DND-41 (cell line): Measurements from ENCODE around the gene CHERP.

Source experiments
- ATAC-seq: fragments of 200-7000 bp; cut with Tn5 transposase; 3 replicates; pipeline ENCODE4 v1.9.1; 2021; ENCODE audit warnings: low read depth; ENCODE audit not compliant: insufficient read depth
- DNase-seq: peaks from one replicate; pipeline ENCODE4 v3.0.0-alpha.2; 2020
- H2AFZ ChIP-seq: 2 replicates; pipeline ENCODE4 v1.6.0; 2012; ENCODE audit warnings: low read depth, low read length
- H3K27ac ChIP-seq: 2 replicates; pipeline ENCODE4 v1.5.1; 2012; ENCODE audit warnings: low read length, inconsistent platforms
- H3K27me3 ChIP-seq: fragments of 200-600 bp; sonication (generic); 2 replicates; pipeline ENCODE4 v1.6.0; 2012; ENCODE audit warnings: low read length, mild to moderate bottlenecking, inconsistent platforms; ENCODE audit not compliant: insufficient read depth, poor library complexity
- H3K36me3 ChIP-seq: 2 replicates; pipeline ENCODE4 v1.5.1; 2012; ENCODE audit warnings: low read length, inconsistent platforms; ENCODE audit not compliant: insufficient read depth
- H3K4me1 ChIP-seq: 2 replicates; pipeline ENCODE4 v1.5.1; 2012; ENCODE audit warnings: mild to moderate bottlenecking, low read length; ENCODE audit not compliant: insufficient read depth
- H3K4me2 ChIP-seq: 2 replicates; pipeline ENCODE4 v1.6.0; 2012; ENCODE audit warnings: mild to moderate bottlenecking, moderate library complexity, low read length, inconsistent platforms; ENCODE audit not compliant: insufficient read depth
- H3K4me3 ChIP-seq, 2 experiments: fragments of 200-600 bp in 1 of 2; shearing (Covaris generic) in 1 of 2; 2 replicates each; pipeline ENCODE4 v1.5.1; 2012 to 2016; ENCODE audit warnings: inconsistent platforms in 2 of 2, low read length in 2 of 2, mild to moderate bottlenecking in 2 of 2, low read depth in 1 of 2, moderate library complexity in 1 of 2
- H3K79me2 ChIP-seq: 2 replicates; pipeline ENCODE4 v1.6.0; 2012; ENCODE audit warnings: low read length, inconsistent platforms; ENCODE audit not compliant: insufficient read depth
- H3K9ac ChIP-seq: 2 replicates; pipeline ENCODE4 v1.6.0; 2012; ENCODE audit warnings: low read depth, mild to moderate bottlenecking, inconsistent platforms, low read length, moderate library complexity
- H3K9me3 ChIP-seq: 2 replicates; pipeline ENCODE4 v1.5.1; 2012; ENCODE audit warnings: low read length, moderate library complexity, mild to moderate bottlenecking, inconsistent platforms; ENCODE audit not compliant: insufficient read depth, severe bottlenecking
- H4K20me1 ChIP-seq: 2 replicates; pipeline ENCODE4 v1.6.0; 2012; ENCODE audit warnings: low read length; ENCODE audit not compliant: insufficient read depth
- CTCF ChIP-seq: IDR thresholded peaks from 2 replicates; pipeline ENCODE4 v1.5.1; 2012; ENCODE audit warnings: borderline replicate concordance, low read length, moderate library complexity, mild to moderate bottlenecking; ENCODE audit not compliant: poor library complexity, severe bottlenecking; ENCODE audit errors: extremely low read depth
- EZH2 ChIP-seq: IDR thresholded peaks from 3 replicates; pipeline ENCODE4 v1.6.1; 2012; ENCODE audit warnings: borderline replicate concordance, low read depth, mild to moderate bottlenecking, moderate library complexity, low read length, inconsistent platforms; ENCODE audit not compliant: severe bottlenecking

Gene CHERP

GRCh38 chr19:16522559-16523377 is 19.5 kb downstream of the CHERP start:
- Histone ChIP-seq H3K27me3 (no peaks in the 10 kb centered on the region), H3K79me2 (peaks cover 14% of the 10 kb centered on the region), H3K9me3 (no peaks in the 10 kb centered on the region), H3K36me3 (peaks cover 95% of the 10 kb centered on the region), H3K4me2 (no peak overlapping the region), H3K9ac (no peak overlapping the region), H2AFZ (no peak overlapping the region), H4K20me1 (peaks cover 78% of the 10 kb centered on the region), H3K27ac (no peak overlapping the region), H3K4me1 (no peaks in the 10 kb centered on the region), H3K4me3 (no peak overlapping the region)
- ATAC-seq (no peak), DNase-seq (no peak)
- TF ChIP-seq CTCF, result no peak
- TF ChIP-seq EZH2, result no peak

- H3K36me3 ChIP-seq, result peaks cover 95% of the 10 kb centered on the region
- H3K79me2 ChIP-seq, result peaks cover 8% of the 10 kb centered on the region; the same call in 1 of the 2 replicates
- no peaks in the 10 kb centered on the region for H3K4me1 ChIP-seq
- H4K20me1 ChIP-seq, result peaks cover 78% of the 10 kb centered on the region
- no peak overlapping the region for H3K27ac ChIP-seq
- no peaks in the 10 kb centered on the region for H3K27me3 ChIP-seq
- no peak overlapping the region for H2AFZ ChIP-seq
- H3K9ac ChIP-seq, result no peak overlapping the region
- TF ChIP-seq CTCF (no peak), EZH2 (no peak)
- H3K9me3 ChIP-seq, result no peaks in the 10 kb centered on the region
- H3K4me2 ChIP-seq, result no peak overlapping the region
- ATAC-seq (no peak), DNase-seq (no peak)
- no peak overlapping the region for H3K4me3 ChIP-seq
These were observed 20.4 kb downstream of the CHERP start for GRCh38 chr19:16521715-16522289.

GRCh38 chr19:16520986-16521624 is 21.1 kb downstream of the CHERP start:
- peaks cover 74% of the 10 kb centered on the region for H4K20me1 ChIP-seq
- H3K36me3 ChIP-seq, result peaks cover 91% of the 10 kb centered on the region
- H3K27me3 ChIP-seq, result no peaks in the 10 kb centered on the region
- no peak overlapping the region for H3K9ac ChIP-seq
- H3K9me3 ChIP-seq, result no peaks in the 10 kb centered on the region
- H2AFZ ChIP-seq, result no peak overlapping the region
- DNase-seq (no peak), ATAC-seq (no peak)
- no peak overlapping the region for H3K27ac ChIP-seq
- peaks cover 6% of the 10 kb centered on the region; the same call in 1 of the 2 replicates for H3K79me2 ChIP-seq
- no peak overlapping the region for H3K4me3 ChIP-seq
- TF ChIP-seq CTCF (no peak), EZH2 (no peak)
- H3K4me1 ChIP-seq, result no peaks in the 10 kb centered on the region
- H3K4me2 ChIP-seq, result no peak overlapping the region
